Neuron (in vitro differentiated cells): ENCODE results near the gene NLRP13.
"Not testable (repeated sequence)": the region's sequence is repeated elsewhere in the genome, so short reads cannot be mapped to it uniquely, and the experiment has no call there.

ENCODE experiments used
- H2AFZ ChIP-seq: one replicate; pipeline ENCODE4 v1.6.1; 2013; ENCODE audit warnings: low read depth, mild to moderate bottlenecking, inconsistent platforms, low read length, moderate library complexity
- H3K27me3 ChIP-seq: one replicate; pipeline ENCODE4 v1.6.1; 2013; ENCODE audit warnings: low read length; ENCODE audit not compliant: insufficient read depth
- H3K36me3 ChIP-seq: one replicate; pipeline ENCODE4 v1.6.1; 2013; ENCODE audit warnings: low read length; ENCODE audit not compliant: insufficient read depth
- H3K4me1 ChIP-seq: one replicate; pipeline ENCODE4 v1.6.1; 2013; ENCODE audit warnings: low read length; ENCODE audit not compliant: insufficient read depth
- H3K4me3 ChIP-seq: 2 replicates; pipeline ENCODE4 v1.5.1; 2013; ENCODE audit warnings: mild to moderate bottlenecking, low read length, moderate library complexity
- H3K9me3 ChIP-seq: one replicate; pipeline ENCODE4 v1.6.1; 2013; ENCODE audit warnings: low read length

NLRP13 gene

GRCh38 chr19:55930996-55931515 is 1.1 kb downstream of the NLRP13 start:
- H3K4me3 ChIP-seq: no peak overlapping the region
- no peak overlapping the region for H2AFZ ChIP-seq
- H3K9me3 ChIP-seq: no peaks in the 10 kb centered on the region
- peaks cover 9% of the 10 kb centered on the region for H3K27me3 ChIP-seq
- H3K36me3 ChIP-seq: no peaks in the 10 kb centered on the region
- no peaks in the 10 kb centered on the region for H3K4me1 ChIP-seq

- H2AFZ ChIP-seq, H3K36me3 ChIP-seq, H3K27me3 ChIP-seq, H3K4me3 ChIP-seq, H3K9me3 ChIP-seq, H3K4me1 ChIP-seq: not testable (repeated sequence)
These were observed 2.9 kb downstream of the NLRP13 start for GRCh38 chr19:55929258-55929657.

GRCh38 chr19:55927991-55928390 is 4.1 kb downstream of the NLRP13 start:
- Histone ChIP-seq H3K9me3 (no peaks in the 10 kb centered on the region), H3K36me3 (no peaks in the 10 kb centered on the region), H3K4me3 (no peak overlapping the region), H3K4me1 (no peaks in the 10 kb centered on the region), H3K27me3 (peaks cover 7% of the 10 kb centered on the region), H2AFZ (no peak overlapping the region)

GRCh38 chr19:55923556-55923955 is 8.6 kb downstream of the NLRP13 start:
- Histone ChIP-seq H3K4me1 (no peaks in the 10 kb centered on the region), H2AFZ (no peak overlapping the region), H3K9me3 (no peaks in the 10 kb centered on the region), H3K4me3 (no peak overlapping the region), H3K27me3 (no peaks in the 10 kb centered on the region), H3K36me3 (no peaks in the 10 kb centered on the region)

- Histone ChIP-seq H3K27me3 (peaks cover 2% of the 10 kb centered on the region), H3K36me3 (no peaks in the 10 kb centered on the region), H3K4me1 (no peaks in the 10 kb centered on the region), H3K9me3 (no peaks in the 10 kb centered on the region), H2AFZ (no peak overlapping the region), H3K4me3 (no peak overlapping the region)
These were observed 18.4 kb downstream of the NLRP13 start for GRCh38 chr19:55913643-55914268.

GRCh38 chr19:55912916-55913315 is 19.2 kb downstream of the NLRP13 start:
- Histone ChIP-seq H3K36me3 (no peaks in the 10 kb centered on the region), H3K4me1 (no peaks in the 10 kb centered on the region), H3K9me3 (no peaks in the 10 kb centered on the region)

GRCh38 chr19:55909801-55910200 is 22.3 kb downstream of the NLRP13 start:
- H3K9me3 ChIP-seq: no peaks in the 10 kb centered on the region
- no peaks in the 10 kb centered on the region for H3K36me3 ChIP-seq
- no peak overlapping the region for H2AFZ ChIP-seq
- H3K4me3 ChIP-seq: no peak overlapping the region
- H3K4me1 ChIP-seq: no peaks in the 10 kb centered on the region
- H3K27me3 ChIP-seq: peaks cover 2% of the 10 kb centered on the region

More at GRCh38 chr19:55912916-55913315, 19.2 kb downstream of the NLRP13 start:
- Histone ChIP-seq H3K27me3 (peaks cover 2% of the 10 kb centered on the region), H3K4me3 (no peak overlapping the region), H2AFZ (no peak overlapping the region)

GRCh38 chr19:55907746-55908145 is 24.4 kb downstream of the NLRP13 start:
- H2AFZ ChIP-seq: no peak overlapping the region
- H3K27me3 ChIP-seq: peaks cover 2% of the 10 kb centered on the region
- no peak overlapping the region for H3K4me3 ChIP-seq
- no peaks in the 10 kb centered on the region for H3K4me1 ChIP-seq
- H3K9me3 ChIP-seq: no peaks in the 10 kb centered on the region
- H3K36me3 ChIP-seq: no peaks in the 10 kb centered on the region

- no peaks in the 10 kb centered on the region for H3K4me1 ChIP-seq
- H3K27me3 ChIP-seq: peaks cover 2% of the 10 kb centered on the region
- H3K9me3 ChIP-seq: no peaks in the 10 kb centered on the region
These were observed 24.9 kb downstream of the NLRP13 start for GRCh38 chr19:55907286-55907685.

GRCh38 chr19:55902080-55902751 is 29.9 kb downstream of the NLRP13 start:
- no peak overlapping the region for H2AFZ ChIP-seq
- no peak overlapping the region for H3K4me3 ChIP-seq
- H3K4me1 ChIP-seq: peaks cover 9% of the 10 kb centered on the region
- no peaks in the 10 kb centered on the region for H3K36me3 ChIP-seq
- H3K27me3 ChIP-seq: no peaks in the 10 kb centered on the region
- no peaks in the 10 kb centered on the region for H3K9me3 ChIP-seq

More at GRCh38 chr19:55907286-55907685, 24.9 kb downstream of the NLRP13 start:
- H3K4me3 ChIP-seq: no peak overlapping the region
- no peak overlapping the region for H2AFZ ChIP-seq
- no peaks in the 10 kb centered on the region for H3K36me3 ChIP-seq

- Histone ChIP-seq H2AFZ (peak overlapping the region; percentile 10), H3K36me3 (no peaks in the 10 kb centered on the region), H3K4me3 (no peak overlapping the region), H3K27me3 (no peaks in the 10 kb centered on the region), H3K4me1 (peaks cover 9% of the 10 kb centered on the region), H3K9me3 (no peaks in the 10 kb centered on the region)
These were observed 30.6 kb downstream of the NLRP13 start for GRCh38 chr19:55901369-55902079.

- Histone ChIP-seq H3K36me3 (no peaks in the 10 kb centered on the region), H3K4me1 (peaks cover 9% of the 10 kb centered on the region), H3K4me3 (no peak overlapping the region), H2AFZ (no peak overlapping the region), H3K9me3 (no peaks in the 10 kb centered on the region), H3K27me3 (no peaks in the 10 kb centered on the region)
These were observed 33.2 kb downstream of the NLRP13 start for GRCh38 chr19:55898911-55899310.

- no peak overlapping the region for H2AFZ ChIP-seq
- H3K4me1 ChIP-seq: no peaks in the 10 kb centered on the region
- H3K9me3 ChIP-seq: no peaks in the 10 kb centered on the region
- H3K36me3 ChIP-seq: no peaks in the 10 kb centered on the region
- H3K4me3 ChIP-seq: no peak overlapping the region
- peaks cover 2% of the 10 kb centered on the region for H3K27me3 ChIP-seq
These were observed 49.5 kb downstream of the NLRP13 start for GRCh38 chr19:55882626-55883025.
